Hepatocyte (in vitro differentiated cells): Measurements from ENCODE around the gene NPHP3. TPM values are rescaled to one million over a fixed set of nuclear protein-coding genes. Genes with fewer than 3 reads are reported as not detected.

Experiments
- DNase-seq: peaks from one replicate; pipeline ENCODE4 v3.0.0-alpha.2; 2016; ENCODE audit warnings: low spot score
- H2AFZ ChIP-seq: fragments of 200-600 bp; sonication (generic); 2 replicates; pipeline ENCODE4 v1.6.0; 2016; ENCODE audit warnings: antibody characterized with exemption, mild to moderate bottlenecking
- H3K27ac ChIP-seq: fragments of 200-600 bp; sonication (generic); 2 replicates; pipeline ENCODE4 v1.5.1; 2016; ENCODE audit warnings: mild to moderate bottlenecking
- H3K27me3 ChIP-seq: fragments of 200-600 bp; sonication (generic); 2 replicates; pipeline ENCODE4 v1.6.1; 2016
- H3K36me3 ChIP-seq: fragments of 200-600 bp; sonication (generic); replicated peaks from 2 replicates; pipeline ENCODE4 v1.5.1; 2016; ENCODE audit warnings: low read depth; ENCODE audit not compliant: insufficient read depth
- H3K4me1 ChIP-seq: fragments of 200-600 bp; sonication (generic); 2 replicates; pipeline ENCODE4 v1.5.1; 2016; ENCODE audit warnings: mild to moderate bottlenecking, moderate library complexity; ENCODE audit not compliant: insufficient read depth
- H3K4me2 ChIP-seq: fragments of 200-600 bp; sonication (generic); 2 replicates; pipeline ENCODE4 v1.6.0; 2016
- H3K4me3 ChIP-seq: fragments of 200-600 bp; sonication (generic); 2 replicates; pipeline ENCODE4 v1.5.1; 2016; ENCODE audit warnings: mild to moderate bottlenecking
- H3K79me2 ChIP-seq: fragments of 200-600 bp; sonication (generic); 2 replicates; pipeline ENCODE4 v1.6.0; 2017; ENCODE audit warnings: mild to moderate bottlenecking
- H3K9me2 ChIP-seq: fragments of 200-600 bp; sonication (generic); replicated peaks from 2 replicates; pipeline ENCODE4 v1.6.0; 2017; ENCODE audit warnings: mild to moderate bottlenecking; ENCODE audit not compliant: insufficient read depth
- H3K9me3 ChIP-seq: fragments of 200-600 bp; sonication (generic); 2 replicates; pipeline ENCODE4 v1.5.1; 2016; ENCODE audit warnings: low read depth, mild to moderate bottlenecking
- H4K20me1 ChIP-seq: fragments of 200-600 bp; sonication (generic); 2 replicates; pipeline ENCODE4 v1.6.0; 2016; ENCODE audit warnings: mild to moderate bottlenecking; ENCODE audit not compliant: insufficient read depth, poor library complexity, severe bottlenecking
- CTCF ChIP-seq: fragments of 200-600 bp; sonication (generic); IDR thresholded peaks from 2 replicates; pipeline ENCODE4 v1.5.1; 2016; ENCODE audit warnings: antibody characterized with exemption, mild to moderate bottlenecking; ENCODE audit not compliant: poor library complexity
- EZH2 ChIP-seq: fragments of 200-600 bp; sonication (generic); IDR thresholded peaks from 2 replicates; pipeline ENCODE4 v1.6.1; 2016; ENCODE audit warnings: antibody characterized with exemption, mild to moderate bottlenecking, borderline replicate concordance
- EZH2phosphoT487 ChIP-seq: fragments of 200-600 bp; sonication (generic); IDR thresholded peaks from one replicate; pipeline ENCODE4 v1.6.1; 2018; ENCODE audit warnings: antibody characterized with exemption, mild to moderate bottlenecking, low read depth, moderate library complexity; ENCODE audit not compliant: unreplicated experiment, severe bottlenecking
- WGBS: methylation state at CpG from one replicate; pipeline ENCODE4 v1.1.6; 2016; ENCODE audit warnings: low lambda C conversion rate; ENCODE audit errors: missing lambda C conversion rate; 5-methylcytosine and 5-hydroxymethylcytosine counted together
- polyA plus RNA-seq: library from polyadenylated mRNA; unstranded; fragments of >200 nt; fragmentation: Nextera tagmentation; extraction: Ambion mirVana; gene quantifications from 2 replicates; pipeline ENCODE4 v1.2.1, GENCODE V29; 2016
- total RNA-seq: library from RNA; depleted of rRNA; stranded (reverse); fragments of >200 nt; gene quantifications from 2 replicates; pipeline ENCODE4 v1.2.3, GENCODE V29; 2014

Gene NPHP3
- total and polyA plus RNA-seq, 2 experiments from 2014 or later, result 12.0 to 22.5 TPM

- H3K4me1 ChIP-seq, result peaks cover 16% of the 10 kb centered on the region
- peaks cover 32% of the 10 kb centered on the region for H3K79me2 ChIP-seq
- H3K9me2 ChIP-seq, result no peaks in the 10 kb centered on the region
- no peak overlapping the region for H3K4me3 ChIP-seq
- no peak overlapping the region for H3K27ac ChIP-seq
- no peak overlapping the region for H2AFZ ChIP-seq
- no peak for DNase-seq
- TF ChIP-seq EZH2 (no peak), CTCF (no peak), EZH2phosphoT487 (no peak)
- no peaks in the 10 kb centered on the region for H3K36me3 ChIP-seq
- H3K27me3 ChIP-seq, result no peaks in the 10 kb centered on the region
- H3K9me3 ChIP-seq, result no peaks in the 10 kb centered on the region
- H4K20me1 ChIP-seq, result peaks cover 26% of the 10 kb centered on the region
- no peak overlapping the region for H3K4me2 ChIP-seq
These were observed 5.8 kb downstream of the NPHP3 start for GRCh38 chr3:132716372-132716771.

GRCh38 chr3:132713977-132714727 is 8.1 kb downstream of the NPHP3 start:
- no peak overlapping the region for H3K27ac ChIP-seq
- no peaks in the 10 kb centered on the region for H3K9me2 ChIP-seq
- no peaks in the 10 kb centered on the region for H3K9me3 ChIP-seq
- no peak overlapping the region for H3K4me3 ChIP-seq
- H3K27me3 ChIP-seq, result no peaks in the 10 kb centered on the region
- H4K20me1 ChIP-seq, result peaks cover 4% of the 10 kb centered on the region
- 96% methylated on average over 5 of the region's 5 CpGs for WGBS
- no peaks in the 10 kb centered on the region for H3K36me3 ChIP-seq
- no peak for DNase-seq
- peaks cover 11% of the 10 kb centered on the region for H3K79me2 ChIP-seq
- TF ChIP-seq EZH2 (no peak), EZH2phosphoT487 (no peak)
- no peak overlapping the region for H3K4me2 ChIP-seq
- H3K4me1 ChIP-seq, result no peaks in the 10 kb centered on the region
- H2AFZ ChIP-seq, result no peak overlapping the region

- Histone ChIP-seq H3K9me2 (no peaks in the 10 kb centered on the region), H3K79me2 (no peaks in the 10 kb centered on the region), H4K20me1 (no peaks in the 10 kb centered on the region), H3K27ac (no peak overlapping the region), H3K27me3 (no peaks in the 10 kb centered on the region), H2AFZ (no peak overlapping the region), H3K9me3 (no peaks in the 10 kb centered on the region), H3K36me3 (no peaks in the 10 kb centered on the region), H3K4me2 (no peak overlapping the region), H3K4me1 (no peaks in the 10 kb centered on the region), H3K4me3 (no peak overlapping the region)
- no peak for TF ChIP-seq EZH2phosphoT487
- TF ChIP-seq EZH2, result no peak
- no peak for TF ChIP-seq CTCF
- over 99% methylated on average over 6 of the region's 6 CpGs for WGBS
- no peak for DNase-seq
These were observed 11.9 kb downstream of the NPHP3 start for GRCh38 chr3:132710311-132710710.

GRCh38 chr3:132709761-132710160 is 12.4 kb downstream of the NPHP3 start:
- Histone ChIP-seq H3K36me3 (no peaks in the 10 kb centered on the region), H3K4me2 (no peak overlapping the region), H3K27ac (no peak overlapping the region), H3K4me1 (no peaks in the 10 kb centered on the region), H3K79me2 (no peaks in the 10 kb centered on the region), H3K9me2 (no peaks in the 10 kb centered on the region), H3K27me3 (no peaks in the 10 kb centered on the region), H4K20me1 (no peaks in the 10 kb centered on the region), H3K4me3 (no peak overlapping the region), H2AFZ (no peak overlapping the region), H3K9me3 (no peaks in the 10 kb centered on the region)
- no peak for DNase-seq
- WGBS, result 94% methylated on average over 5 of the region's 5 CpGs
- TF ChIP-seq CTCF, result no peak
- TF ChIP-seq EZH2, result no peak
- TF ChIP-seq EZH2phosphoT487, result no peak
